ENCODE measurements around the gene MEI1.
"Not testable (repeated sequence)": the region's sequence is repeated elsewhere in the genome, so short reads cannot be mapped to it uniquely, and the experiment has no call there.

The MEI1 gene

GRCh38 chr22:41699264-41700107 is at the start of gene MEI1:
Gene MEI1 (plus strand): TSS chr22:41699503. CDS start chr22:41699539, 36 bp downstream.
- no peak for DNase-seq

DNA sequence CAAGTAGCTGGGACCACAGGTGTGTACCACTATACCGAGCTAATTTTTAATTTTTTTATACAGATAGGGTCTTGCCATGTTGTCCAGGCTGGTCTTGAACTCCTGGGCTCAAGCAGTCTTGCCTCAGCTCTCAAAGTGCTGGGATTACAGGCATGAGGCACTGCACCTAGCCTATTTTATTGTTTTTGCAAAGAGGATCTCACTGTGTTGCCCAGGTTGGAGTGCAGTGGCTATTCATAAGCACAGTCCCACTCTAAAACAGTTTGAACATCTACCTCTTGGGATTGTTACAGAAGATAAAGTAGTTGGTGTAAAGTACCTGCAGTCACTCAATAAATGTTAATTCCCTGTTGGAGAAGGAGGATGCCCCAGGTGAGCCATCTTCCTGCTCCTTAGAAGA is 49.1 kb upstream of the MEI1 start:
- no peak for DNase-seq

- no peak for DNase-seq
Observed at GRCh38 chr22:41650821-41651220, 48.5 kb upstream of the MEI1 start.

DNA sequence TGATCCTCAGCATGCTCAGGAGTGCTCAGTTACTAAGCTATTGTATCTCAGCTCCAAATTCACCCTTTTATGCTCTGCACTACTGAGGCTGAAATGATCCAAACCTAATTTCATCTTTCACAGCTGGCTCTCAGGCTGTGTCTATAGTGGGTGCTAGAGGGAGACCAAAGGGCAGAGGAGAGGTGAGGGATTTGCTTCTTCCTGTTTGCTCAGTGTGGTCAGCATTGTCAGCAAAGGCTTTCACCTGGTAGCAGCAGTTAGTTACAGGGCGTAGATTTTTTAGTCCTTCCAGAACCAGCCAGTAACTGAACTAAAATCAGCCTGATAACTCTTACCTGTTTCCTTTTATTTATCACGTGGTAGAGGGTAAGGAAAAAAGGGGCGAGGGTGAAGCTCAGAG is 45.0 kb upstream of the MEI1 start:
- no peak for DNase-seq

GRCh38 chr22:41656556-41656955 is 42.7 kb upstream of the MEI1 start:
- DNase-seq: no peak

- DNase-seq: no peak
Observed at GRCh38 chr22:41657709-41658108, 41.6 kb upstream of the MEI1 start.

DNA sequence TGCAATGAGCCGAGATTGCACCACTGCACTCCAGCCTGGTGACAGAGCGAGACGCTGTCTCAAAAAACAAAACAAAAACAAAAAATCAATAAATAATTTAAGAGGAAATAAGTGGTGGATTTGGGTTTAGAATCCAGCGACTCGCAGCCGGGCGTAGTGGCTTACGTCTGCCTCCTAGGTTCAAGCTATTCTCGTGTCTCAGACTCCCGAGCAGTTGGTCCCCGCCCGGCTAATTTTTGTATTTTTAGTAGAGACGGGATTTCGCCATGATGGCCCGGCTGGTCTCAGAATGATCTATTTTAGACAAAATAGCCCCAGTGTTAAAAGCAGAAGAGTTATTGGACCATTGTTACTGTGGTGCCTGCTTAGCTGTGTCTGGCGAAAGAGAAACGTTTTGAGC is 40.4 kb upstream of the MEI1 start:
- no peak for DNase-seq

- no peak for DNase-seq
Observed at GRCh38 chr22:41659941-41660340, 39.4 kb upstream of the MEI1 start.

- DNase-seq: no peak
Observed at GRCh38 chr22:41660416-41660815, 38.9 kb upstream of the MEI1 start.

GRCh38 chr22:41661088-41661487 is 38.2 kb upstream of the MEI1 start:
- no peak for DNase-seq

DNA sequence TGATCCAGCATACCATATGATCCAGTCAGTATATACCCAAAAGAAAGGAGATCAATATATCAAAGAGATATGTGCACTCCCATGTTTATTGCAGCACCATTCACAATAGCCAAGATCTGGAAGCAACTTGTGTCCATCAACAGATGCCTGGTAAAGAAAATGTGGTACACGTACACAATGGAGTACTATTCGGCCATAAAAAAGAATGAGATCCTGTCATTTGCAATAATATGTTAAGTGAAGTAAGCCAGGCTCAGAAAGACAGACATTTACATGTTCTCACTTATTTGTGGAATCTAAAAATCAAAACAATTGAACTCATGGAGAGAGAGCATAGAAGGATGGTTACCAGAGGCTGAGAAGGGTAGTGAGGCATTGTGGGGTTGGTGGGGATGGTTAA is 37.6 kb upstream of the MEI1 start:
- DNase-seq: no peak

DNA sequence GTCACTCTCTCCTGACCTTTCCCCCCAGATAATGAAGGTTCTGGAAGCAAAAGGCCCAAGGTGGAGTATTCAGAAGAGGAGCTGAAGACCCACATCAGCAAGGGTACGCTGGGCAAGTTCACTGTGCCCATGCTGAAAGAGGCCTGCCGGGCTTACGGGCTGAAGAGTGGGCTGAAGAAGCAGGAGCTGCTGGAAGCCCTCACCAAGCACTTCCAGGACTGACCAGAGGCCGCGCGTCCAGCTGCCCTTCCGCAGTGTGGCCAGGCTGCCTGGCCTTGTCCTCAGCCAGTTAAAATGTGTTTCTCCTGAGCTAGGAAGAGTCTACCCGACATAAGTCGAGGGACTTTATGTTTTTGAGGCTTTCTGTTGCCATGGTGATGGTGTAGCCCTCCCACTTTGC is 35.7 kb upstream of the MEI1 start:
- not testable (repeated sequence) for DNase-seq

DNA sequence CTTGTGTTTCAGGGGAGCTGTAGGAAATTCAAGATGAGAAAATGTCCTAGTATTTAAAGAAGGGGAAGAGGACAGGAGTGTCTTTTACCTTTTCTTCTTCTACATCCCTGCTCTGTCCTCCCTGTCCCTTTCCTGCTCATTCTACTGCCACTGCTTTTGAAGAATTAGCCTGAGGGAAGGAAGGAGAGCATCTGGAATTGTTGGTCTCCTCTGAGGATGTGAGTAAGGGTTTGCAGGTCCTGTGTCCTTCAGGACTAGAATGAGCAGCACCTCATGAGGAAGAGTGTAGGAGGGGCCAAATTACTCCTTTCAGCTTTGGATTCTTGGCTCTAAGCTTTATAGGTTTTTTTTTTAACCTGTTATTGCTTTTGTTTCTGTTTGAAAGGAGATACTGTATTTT is 34.8 kb upstream of the MEI1 start:
- no peak for DNase-seq

GRCh38 chr22:41664951-41665350 is 34.4 kb upstream of the MEI1 start:
- no peak for DNase-seq

DNA sequence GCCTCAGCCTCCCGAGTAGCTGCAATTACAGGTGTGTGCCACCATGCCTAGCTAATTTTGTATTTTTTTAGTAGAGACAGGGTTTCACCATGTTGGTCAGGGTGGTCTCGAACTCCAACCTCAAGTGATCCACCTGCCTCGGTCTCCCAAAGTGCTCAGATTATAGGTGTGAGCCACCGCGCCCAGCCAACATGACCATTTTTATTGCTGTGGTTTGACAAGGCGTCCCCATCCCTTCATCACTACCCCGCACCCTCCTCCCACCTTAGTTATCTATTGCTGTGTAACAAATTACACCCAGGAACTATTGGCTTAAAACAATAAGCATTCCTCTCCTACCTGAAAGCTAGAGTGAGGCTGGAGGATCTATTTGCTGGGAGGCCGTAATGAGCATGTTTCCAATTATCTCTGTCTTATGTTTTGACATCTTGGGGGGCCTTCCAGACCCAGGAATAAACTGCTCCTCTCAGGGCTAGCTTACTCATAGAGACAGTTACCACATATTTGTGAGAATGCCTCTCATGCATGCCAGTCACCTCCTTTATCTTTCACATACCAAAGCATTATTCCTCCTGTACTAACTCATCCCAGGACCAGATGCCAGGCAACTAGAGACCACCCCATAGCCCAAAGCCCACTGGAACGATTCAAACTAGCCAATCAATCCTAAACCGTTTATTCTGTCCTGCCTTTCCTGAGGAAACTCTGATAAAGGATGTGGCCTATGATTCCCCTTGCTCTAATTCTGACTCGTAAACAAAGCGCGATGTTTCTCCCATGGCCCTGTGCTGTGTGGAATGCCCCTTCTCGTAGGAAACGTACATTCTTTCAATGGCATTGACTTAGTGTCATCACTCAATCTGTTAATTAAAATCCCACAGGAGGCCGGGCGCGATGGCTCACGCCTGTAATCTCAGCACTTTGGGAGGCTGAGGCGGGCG is 30.1 kb upstream of the MEI1 start:
- no peak for DNase-seq

- not testable (repeated sequence) for DNase-seq
Observed at GRCh38 chr22:41672096-41672495, 27.2 kb upstream of the MEI1 start.

- DNase-seq: no peak
Observed at GRCh38 chr22:41672780-41673509, 26.4 kb upstream of the MEI1 start.

DNA sequence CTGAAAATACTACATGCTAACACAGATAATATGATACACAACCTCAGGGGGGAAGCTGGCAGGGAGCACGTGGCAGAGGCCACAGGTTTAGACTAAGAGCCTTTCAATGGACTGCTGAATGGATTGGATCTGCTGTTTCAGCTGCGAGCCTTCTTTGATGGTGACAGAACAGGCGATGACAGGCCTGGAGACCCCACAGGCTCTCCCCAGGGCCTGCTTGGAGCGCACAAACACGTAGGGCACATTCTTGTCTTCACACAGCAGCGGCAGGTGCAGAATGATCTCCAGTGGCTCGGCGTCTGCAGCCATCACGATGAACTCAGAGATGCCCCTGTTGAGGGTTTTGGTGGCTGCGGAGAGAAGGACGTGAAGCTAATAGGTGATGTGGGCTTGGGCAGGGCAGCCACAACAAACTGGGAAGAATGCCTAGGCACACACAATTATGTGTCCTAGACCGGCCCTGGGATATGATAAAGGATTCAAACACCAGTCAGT is 24.4 kb upstream of the MEI1 start:
- no peak for DNase-seq

DNA sequence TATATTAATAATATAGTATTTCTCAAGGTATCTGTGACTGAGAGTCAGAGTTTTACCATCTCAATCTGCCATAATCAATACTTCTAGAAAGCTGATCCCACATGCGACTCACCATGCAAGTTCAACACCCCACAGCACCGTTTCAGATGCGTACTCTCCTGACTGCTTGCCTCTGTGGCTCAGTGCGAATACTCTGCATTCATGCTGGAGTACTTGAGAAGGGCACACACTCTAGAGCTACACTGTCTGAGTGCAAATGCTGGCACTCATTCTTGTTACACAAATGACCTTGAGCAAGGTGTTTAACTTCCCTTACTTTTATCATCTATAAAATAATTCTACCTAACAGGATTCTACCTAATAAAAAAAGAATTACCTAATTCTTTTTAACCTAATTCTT is 23.2 kb upstream of the MEI1 start:
- DNase-seq: no peak

DNA sequence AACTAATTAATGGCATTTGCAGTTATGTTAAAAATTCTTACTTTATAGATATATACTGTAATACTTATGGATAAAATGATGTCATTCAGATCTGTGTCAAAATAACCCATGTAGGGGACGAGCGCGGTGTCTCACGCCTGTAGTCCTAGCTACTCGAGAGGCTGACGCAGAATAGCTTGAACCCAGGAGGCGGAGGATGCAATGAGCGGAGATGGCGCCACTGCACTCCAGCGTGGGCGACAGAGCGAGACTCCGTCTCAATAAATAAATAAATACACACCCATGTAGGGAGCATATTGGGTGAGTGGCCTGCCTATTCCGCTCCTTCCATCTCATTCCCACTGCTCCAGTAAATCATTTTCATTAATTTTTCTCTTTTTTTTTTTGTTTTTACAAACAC is 17.7 kb upstream of the MEI1 start:
- DNase-seq: peak; percentile 17

DNA sequence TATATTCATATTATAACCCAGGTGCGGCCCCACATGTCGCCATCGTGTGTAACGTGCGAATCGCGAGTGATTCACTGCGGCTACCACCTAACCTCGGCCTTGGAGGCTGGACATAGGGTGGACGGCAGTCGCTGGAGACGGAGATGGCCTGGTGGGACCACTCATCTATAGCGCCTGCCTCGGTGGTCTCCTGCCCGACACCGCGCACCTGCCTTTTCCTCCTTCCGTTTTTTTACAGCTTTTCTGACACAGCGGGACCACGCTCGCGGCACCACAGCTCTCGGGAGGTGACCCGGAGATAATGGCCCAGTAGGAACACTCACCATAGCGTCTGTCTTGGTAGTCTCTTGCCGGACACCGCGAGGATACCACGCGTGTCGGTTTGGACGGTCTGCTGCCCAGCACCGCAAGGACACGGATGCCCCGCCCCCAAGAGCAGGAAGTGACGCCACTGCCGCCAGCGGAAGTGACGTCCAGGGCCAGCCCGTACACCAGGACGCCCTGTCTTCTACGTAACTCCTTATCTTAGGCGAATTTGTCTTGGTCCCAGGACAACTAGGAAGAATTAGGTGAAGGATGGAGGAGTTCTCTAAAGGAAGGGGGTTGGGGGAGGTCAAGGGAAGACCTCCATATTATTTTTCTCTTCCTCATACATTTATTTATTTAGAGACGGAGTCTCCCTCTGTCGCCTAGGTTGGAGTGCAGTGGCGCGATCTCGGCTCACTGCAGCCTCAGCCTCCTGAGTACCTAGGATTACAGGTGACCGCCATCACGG is 17.1 kb upstream of the MEI1 start:
- peak; percentile 72 for DNase-seq

DNA sequence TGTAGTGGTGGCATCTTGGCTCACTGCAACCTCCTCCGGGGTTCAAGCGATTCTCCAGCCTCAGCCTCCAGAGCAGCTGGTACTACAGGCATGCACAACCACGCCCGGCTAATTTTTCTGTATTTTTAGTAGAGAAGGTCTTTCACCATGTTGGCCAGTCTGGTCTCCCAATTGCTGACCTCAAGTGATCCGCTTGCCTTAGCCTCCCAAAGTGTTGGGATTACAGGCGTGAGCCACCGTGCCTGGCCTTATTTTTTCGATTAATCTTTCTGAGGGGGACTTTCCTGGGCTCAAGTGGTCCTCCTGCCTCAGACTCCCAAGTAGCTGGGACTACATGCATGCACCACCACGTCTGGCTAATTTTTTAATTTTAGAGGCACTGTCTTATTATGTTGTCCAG is 16.3 kb upstream of the MEI1 start:
- DNase-seq: no peak

Data from NCI-H1092 (cell line).